Mesenteric fat pad (tissue), 1 donor: ENCODE data around the gene GIGYF1. TPM values are rescaled to one million over a fixed set of nuclear protein-coding genes. Genes with fewer than 3 reads are reported as not detected.
"Not testable (repeated sequence)": the region's sequence is repeated elsewhere in the genome, so short reads cannot be mapped to it uniquely, and the experiment has no call there.

ENCODE experiments used
- DNase-seq: peaks from one replicate; pipeline ENCODE4 v3.0.0-alpha.2; 2020; ENCODE audit warnings: low spot score
- total RNA-seq: library from RNA; stranded (reverse); fragmentation: NEBNext Ultra II Directional; extraction: Animal tissue kit (Norgen Biotek cat#: 25700); gene quantifications from one replicate; pipeline ENCODE4 v1.2.1, GENCODE V29; 2021
- donor health status: DM: yes; HTN: yes; CAD: no.

The GIGYF1 gene
- total RNA-seq, 1 donor from 2014 or later: 31.9 TPM

GRCh38 chr7:100673302-100673941 is 20.6 kb downstream of the GIGYF1 start, which contains the start of gene GNB2:
GNB2 (plus strand) TSS chr7:100673740; CDS start chr7:100676266, 2,526 bp downstream.
- DNase-seq: peak; percentile 100

GRCh38 chr7:100671353-100672327 is 22.4 kb downstream of the GIGYF1 start:
- no peak for DNase-seq

- DNase-seq: no peak
These were observed 24.0 kb downstream of the GIGYF1 start for GRCh38 chr7:100670074-100670473.

- DNase-seq: not testable (repeated sequence)
These were observed 24.9 kb downstream of the GIGYF1 start for GRCh38 chr7:100669106-100669505.

GRCh38 chr7:100668069-100668449 is 26.0 kb downstream of the GIGYF1 start:
- no peak for DNase-seq

- no peak for DNase-seq
These were observed 26.6 kb downstream of the GIGYF1 start for GRCh38 chr7:100667331-100668068.

GRCh38 chr7:100665168-100665726 is 28.8 kb downstream of the GIGYF1 start:
- no peak for DNase-seq

- not testable (repeated sequence) for DNase-seq
These were observed 31.8 kb downstream of the GIGYF1 start for GRCh38 chr7:100662194-100662776.

GRCh38 chr7:100655908-100656674 is 38.0 kb downstream of the GIGYF1 start, which contains the start of gene ACTL6B:
ACTL6B (minus strand) TSS chr7:100656448; CDS start chr7:100656354, 94 bp downstream.
- no peak for DNase-seq

GRCh38 chr7:100654908-100655831 is 38.9 kb downstream of the GIGYF1 start:
- no peak for DNase-seq

- DNase-seq: no peak
These were observed 44.1 kb downstream of the GIGYF1 start for GRCh38 chr7:100649826-100650565.

- no peak for DNase-seq
These were observed 51.5 kb downstream of the GIGYF1 start for GRCh38 chr7:100642534-100642907.

GRCh38 chr7:100641860-100642533 is 52.1 kb downstream of the GIGYF1 start:
- DNase-seq: no peak

GRCh38 chr7:100641463-100641859 is 52.6 kb downstream of the GIGYF1 start, which contains the start of gene TFR2:
TFR2 (minus strand) TSS chr7:100641552; CDS start chr7:100641509, 43 bp downstream.
- DNase-seq: no peak

- DNase-seq: no peak
These were observed 53.3 kb downstream of the GIGYF1 start for GRCh38 chr7:100640517-100641440.

GRCh38 chr7:100639995-100640516 is 54.0 kb downstream of the GIGYF1 start:
- no peak for DNase-seq
